CD4-positive, alpha-beta T cell treated with Interleukin-6 for 4 hours (primary cell): Measurements from ENCODE around the gene ESRRA.

Source experiments
- DNase-seq: peaks from one replicate; pipeline ENCODE4 v3.0.0-alpha.2; 2020; ENCODE audit warnings: mixed read lengths

ESRRA gene

DNA sequence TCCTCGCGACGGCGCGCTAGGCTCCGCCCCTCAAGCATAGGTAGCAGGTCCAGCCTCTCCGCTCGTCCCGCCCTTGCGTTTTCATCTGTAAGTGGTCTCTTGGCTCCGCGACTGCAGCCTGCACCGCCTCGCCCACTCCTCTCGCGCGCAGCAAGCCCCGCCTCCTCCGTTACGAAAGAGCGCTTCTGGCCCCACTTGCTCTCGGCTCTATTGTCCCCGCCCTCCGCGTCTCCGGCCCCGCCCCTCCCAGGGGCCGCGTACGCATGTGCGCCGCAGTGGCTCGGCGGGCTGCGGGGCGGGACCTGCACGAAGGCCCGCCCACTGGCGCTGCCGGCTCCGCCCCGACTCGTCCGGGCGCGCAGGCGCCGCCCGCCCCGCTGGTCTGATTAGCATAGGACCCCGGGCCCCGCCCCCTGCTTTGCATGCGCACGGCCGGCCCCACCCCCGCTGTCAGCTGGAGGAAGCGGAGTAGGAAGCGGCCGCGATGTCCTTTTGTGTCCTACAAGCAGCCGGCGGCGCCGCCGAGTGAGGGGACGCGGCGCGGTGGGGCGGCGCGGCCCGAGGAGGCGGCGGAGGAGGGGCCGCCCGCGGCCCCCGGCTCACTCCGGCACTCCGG is at the start of gene ESRRA:
Gene ESRRA, plus strand, starts transcription at position 450 of the 616 bp plus-strand sequence. CDS start 1,656 bp downstream, outside the sequence.
- DNase-seq, result peak; percentile 100

GRCh38 chr11:64256300-64256699 is 49.0 kb upstream of the ESRRA start:
- DNase-seq, result no peak

DNA sequence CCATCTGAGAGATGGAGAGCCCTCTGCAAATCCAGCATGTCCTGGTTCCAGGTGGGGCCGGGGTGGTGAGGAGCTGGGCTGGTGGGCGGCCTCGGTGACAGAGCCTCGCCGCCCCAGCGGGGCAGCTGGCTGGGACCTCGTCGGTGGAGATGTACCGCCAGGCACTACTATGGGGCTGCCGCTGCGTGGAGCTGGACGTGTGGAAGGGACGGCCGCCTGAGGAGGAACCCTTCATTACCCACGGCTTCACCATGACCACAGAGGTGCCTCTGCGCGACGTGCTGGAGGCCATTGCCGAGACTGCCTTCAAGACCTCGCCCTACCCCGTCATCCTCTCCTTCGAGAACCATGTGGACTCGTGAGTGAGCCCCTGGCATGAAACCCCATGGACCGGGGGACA is 47.0 kb upstream of the ESRRA start:
- DNase-seq, result no peak

DNA sequence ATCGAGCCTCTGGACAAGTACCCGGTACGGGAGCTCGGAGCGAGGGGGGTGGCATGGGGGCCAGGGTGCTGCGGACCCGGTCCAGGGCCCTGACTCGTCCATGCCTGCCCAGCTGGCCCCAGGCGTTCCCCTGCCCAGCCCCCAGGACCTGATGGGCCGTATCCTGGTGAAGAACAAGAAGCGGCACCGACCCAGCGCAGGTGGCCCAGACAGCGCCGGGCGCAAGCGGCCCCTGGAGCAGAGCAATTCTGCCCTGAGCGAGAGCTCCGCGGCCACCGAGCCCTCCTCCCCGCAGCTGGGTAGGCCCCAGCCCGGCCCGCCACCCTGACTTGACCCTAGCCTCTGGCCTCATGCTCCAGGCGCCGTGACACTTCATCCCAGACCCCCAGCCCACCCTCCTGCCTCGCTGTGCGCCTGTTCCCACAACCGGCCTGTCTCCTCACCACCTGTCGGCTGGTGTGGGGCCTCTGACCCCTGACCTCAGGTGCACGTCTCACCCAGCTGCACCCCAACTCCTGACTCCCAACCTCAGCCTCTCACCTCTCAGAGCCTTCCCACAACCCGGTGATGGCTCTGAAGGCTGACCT is 46.3 kb upstream of the ESRRA start:
- no peak for DNase-seq

DNA sequence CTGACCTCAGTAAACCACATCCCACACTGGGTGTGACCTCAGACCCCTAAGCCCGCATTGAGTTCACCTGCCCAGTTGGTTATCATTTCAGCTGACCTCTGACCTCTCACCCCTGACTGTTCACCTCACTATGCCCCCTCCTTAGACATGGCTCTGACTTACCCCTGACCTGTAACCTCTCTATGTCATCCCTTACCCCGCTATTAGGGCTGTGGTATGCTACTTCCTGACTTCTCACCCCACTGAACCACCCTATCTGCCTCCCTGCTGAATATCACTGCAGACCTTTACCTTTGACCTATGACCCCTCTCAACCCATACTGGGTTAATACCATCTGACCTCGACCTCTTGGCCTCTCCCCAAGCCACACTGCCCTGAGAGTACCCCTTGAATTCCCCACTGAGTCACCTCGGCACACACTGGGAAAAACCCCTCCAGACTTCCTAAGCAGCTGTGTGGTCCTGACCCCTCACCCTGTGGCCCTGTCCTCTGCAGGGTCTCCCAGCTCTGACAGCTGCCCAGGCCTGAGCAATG is 45.7 kb upstream of the ESRRA start:
- DNase-seq, result no peak

- no peak for DNase-seq
Observed at GRCh38 chr11:64260147-64260708, 45.1 kb upstream of the ESRRA start.

DNA sequence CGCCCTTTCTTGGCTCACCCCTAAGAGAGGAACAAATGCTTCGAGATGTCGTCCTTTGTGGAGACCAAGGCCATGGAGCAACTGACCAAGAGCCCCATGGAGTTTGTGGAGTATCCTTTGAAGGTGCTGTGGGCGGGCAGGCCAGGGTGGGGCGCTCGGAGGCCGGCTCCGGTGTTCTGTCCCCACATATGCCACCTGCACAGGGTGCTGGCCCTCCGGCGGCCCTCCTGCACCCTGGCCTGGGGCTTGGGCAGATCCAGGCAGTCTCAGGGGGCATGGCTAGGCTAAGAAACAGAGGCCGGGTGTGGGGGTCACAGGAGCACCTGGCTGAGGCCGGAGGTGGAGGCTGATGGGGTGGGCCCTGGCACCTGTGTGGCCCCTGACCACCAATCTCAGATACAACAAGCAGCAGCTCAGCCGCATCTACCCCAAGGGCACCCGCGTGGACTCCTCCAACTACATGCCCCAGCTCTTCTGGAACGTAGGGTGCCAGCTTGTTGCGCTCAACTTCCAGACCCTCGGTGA is 43.7 kb upstream of the ESRRA start:
- no peak for DNase-seq

DNA sequence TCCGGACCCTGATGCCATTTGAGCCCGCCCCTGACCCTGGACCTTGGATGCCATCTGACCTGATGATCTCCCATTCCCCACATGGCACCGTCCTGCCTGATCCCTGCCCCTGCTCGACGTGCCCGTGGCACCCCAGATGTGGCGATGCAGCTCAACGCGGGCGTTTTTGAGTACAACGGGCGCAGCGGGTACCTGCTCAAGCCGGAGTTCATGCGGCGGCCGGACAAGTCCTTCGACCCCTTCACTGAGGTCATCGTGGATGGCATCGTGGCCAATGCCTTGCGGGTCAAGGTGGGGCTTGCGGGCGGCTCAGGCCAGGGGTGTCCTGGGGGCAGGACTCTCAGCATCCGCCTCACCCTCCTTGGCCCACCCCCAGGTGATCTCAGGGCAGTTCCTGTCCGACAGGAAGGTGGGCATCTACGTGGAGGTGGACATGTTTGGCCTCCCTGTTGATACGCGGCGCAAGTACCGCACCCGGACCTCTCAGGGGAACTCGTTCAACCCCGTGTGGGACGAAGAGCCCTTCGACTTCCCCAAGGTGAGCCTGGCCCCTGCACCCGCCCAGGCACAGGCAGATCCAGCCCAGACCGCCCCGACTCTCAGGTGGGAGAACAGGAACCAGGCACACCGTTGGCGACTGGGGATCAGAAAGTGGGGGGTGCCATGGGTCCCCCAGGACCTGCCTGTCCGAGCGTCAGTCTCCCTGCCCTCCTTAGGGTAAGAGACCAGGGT is 42.9 kb upstream of the ESRRA start:
- DNase-seq, result no peak

DNA sequence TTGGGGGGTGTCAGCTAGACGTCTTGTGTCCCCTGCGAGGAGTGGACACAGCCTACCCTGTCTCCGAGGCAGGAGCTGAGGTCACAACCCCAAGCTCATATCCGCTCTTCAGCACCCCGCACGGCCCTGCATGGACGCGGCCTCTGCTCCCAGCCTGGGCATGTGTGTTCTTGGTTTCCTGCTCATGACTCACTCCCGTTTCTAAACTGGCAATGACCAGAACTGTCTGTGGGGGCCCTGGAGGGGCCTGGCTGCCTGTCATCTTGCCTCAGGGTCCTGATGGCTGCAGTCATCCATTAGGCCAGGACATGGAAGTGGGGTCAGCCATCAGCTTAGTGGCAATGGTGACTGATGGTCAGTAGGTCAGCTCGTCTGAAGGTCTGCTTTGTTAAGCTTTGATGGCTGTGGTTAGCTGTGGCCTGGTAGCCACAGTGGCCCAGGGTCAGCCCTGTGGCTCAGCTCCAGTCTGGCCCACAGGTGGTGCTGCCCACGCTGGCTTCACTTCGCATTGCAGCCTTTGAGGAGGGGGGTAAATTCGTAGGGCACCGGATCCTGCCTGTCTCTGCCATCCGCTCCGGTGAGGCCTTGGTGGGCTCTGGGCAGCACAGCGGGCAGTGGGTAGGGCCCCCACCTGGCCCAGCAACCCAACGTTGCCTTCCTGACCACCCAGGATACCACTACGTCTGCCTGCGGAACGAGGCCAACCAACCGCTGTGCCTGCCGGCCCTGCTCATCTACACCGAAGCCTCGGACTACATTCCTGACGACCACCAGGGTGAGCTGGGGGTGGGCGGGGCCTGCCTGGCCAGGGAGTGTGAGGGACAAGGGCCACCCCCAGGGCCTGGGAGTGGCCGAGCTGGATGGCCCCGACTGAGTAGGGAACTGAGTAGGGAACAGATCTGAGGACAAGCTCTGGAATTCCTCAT is 42.0 kb upstream of the ESRRA start:
- DNase-seq, result no peak

DNA sequence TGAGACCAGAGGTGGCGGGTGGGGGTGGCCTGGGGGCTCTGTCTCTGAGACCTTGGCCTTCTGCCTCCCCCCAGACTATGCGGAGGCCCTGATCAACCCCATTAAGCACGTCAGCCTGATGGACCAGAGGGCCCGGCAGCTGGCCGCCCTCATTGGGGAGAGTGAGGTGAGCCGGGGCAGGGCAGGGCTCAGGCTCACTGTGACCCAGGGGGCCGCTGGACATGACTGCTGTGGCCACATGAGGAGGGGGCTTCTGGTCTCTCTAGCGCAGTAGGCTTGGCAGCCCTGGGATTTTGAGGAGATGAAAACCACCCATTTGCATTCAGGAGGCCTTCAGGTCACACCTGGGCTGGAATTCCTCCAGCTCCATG is 41.4 kb upstream of the ESRRA start:
- DNase-seq, result no peak

DNA sequence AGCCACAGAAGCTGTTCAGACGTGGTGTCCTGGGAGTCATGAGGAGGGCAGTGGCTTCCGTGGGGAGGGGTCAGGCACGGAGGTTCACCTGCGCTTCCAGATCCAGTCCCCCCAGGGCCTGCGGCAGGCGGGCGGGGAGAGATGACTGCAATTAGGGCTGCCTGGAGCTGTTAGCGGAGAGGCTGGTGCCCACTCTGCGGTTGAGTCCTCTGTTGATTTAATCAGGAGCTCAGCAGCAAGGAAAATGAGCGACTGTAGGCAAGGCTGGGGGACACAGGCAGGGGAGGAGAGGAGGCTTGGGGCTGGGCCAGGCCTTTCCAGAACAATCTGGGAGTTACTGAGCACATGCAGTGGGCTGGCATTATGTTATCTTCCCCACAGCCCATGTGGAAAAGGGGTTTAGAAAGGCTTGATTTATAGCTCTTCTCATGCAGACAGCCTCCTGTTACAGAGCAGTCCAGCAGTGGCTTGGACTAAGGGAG is 40.9 kb upstream of the ESRRA start:
- DNase-seq, result no peak

DNA sequence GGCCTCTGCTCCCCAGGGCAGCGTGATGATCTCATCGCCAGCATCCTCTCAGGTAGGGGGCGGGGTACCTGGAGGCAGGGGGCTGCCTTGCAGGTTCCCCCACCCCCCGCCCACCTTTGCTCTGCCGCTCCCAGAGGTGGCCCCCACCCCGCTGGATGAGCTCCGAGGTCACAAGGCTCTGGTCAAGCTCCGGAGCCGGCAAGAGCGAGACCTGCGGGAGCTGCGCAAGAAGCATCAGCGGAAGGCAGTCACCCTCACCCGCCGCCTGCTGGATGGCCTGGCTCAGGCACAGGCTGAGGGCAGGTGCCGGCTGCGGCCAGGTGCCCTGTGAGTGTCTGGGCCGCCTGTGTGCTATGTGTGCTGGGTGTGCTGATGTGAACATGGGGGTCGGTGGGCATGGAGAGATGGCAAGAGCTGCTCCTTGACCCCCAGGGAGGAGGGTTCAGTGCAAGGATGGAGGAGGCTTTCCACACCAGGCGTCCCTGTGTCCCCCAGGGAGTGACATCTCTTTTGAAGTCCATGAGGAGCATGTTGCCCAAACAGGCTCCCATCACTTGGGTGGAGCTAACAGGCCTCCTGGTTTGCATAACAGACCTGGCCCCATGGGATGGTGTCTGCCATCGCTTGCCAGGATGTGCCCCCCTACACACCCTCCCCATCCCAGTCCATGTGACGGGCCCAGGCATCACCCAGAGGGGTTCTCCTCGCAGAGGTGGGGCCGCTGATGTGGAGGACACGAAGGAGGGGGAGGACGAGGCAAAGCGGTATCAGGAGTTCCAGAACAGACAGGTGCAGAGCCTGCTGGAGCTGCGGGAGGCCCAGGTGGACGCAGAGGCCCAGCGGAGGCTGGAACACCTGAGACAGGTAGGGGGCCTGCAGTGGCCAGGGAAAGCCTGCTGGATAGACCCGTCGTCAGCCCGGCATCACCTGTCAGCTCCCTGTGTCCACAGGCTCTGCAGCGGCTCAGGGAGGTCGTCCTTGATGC is 39.9 kb upstream of the ESRRA start:
- no peak for DNase-seq

- no peak for DNase-seq
Observed at GRCh38 chr11:64266339-64266738, 39.0 kb upstream of the ESRRA start.

GRCh38 chr11:64267207-64267945 is 37.9 kb upstream of the ESRRA start:
- DNase-seq, result no peak

GRCh38 chr11:64268025-64268892 is 37.1 kb upstream of the ESRRA start:
- DNase-seq, result no peak

DNA sequence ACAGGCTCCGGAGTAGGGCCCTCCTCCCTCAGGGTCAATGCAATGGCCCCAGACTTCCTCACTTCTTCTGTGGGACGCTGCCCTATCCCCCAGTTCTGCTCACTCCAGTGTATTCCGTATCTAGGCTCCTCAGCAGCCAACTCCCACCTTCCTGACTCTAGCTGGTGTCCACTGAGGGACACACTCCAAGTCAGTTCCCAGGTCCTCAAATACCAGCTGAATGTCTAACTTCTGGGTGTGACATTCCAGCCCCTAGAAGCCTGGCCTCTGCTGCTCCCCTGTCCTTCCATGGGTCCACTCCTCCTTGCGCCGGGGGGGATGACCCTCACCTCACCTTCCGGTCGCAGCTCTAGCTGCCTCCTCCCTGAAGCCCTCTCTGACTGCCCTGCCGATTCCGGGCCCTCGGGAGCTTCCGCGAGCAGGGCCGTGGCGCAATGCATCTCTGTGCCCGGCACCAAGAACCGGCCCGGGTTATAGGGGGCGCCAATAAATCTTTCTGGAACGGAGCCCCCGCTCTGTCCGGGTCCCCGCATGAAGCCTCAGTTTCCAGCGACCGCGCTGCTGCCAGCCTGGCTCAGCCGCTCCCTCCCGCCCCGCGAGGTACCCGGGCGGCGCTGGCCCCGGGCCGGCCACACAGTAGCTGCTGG is 36.3 kb upstream of the ESRRA start:
- peak; percentile 48 for DNase-seq

DNA sequence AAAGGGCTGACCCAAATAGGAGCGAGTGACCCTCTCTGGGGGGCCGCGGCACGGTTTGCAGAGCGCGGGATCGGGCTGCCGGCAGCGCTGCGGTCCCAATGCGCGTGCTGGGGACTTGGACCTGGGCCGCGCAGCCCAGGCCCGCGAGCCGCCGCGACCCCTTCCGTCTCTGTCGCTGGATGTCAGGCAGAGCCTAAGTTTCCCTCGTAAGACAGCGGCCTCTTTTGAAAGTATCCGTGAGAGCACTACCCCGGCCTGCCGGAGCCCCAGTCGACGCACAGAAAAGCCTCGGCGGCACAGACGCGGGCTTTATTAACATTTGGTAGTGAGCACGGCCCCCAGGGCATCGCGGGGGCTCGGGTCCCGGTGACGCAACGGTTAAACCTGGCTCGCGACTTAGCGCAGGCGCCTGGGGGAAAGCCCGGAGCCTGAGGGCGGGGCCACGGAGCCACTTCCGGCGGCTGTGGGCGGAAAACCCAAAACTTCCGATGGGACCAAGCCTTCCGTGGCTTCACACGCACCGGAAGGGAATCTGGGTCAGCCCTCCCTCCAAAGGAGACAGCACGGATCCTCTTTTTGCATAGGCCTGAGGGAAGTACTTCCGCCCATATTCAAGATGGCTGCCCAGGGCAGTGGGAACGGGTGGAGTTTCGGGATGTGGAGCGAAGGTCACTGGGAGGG is 35.6 kb upstream of the ESRRA start:
- DNase-seq, result peak; percentile 98
